Measurements from ENCODE around the gene LIMD2. TPM values are rescaled to one million over a fixed set of nuclear protein-coding genes. Genes with fewer than 3 reads are reported as not detected.

The LIMD2 gene
- total RNA-seq, 1 experiment from 2014 or later: 93.5 TPM

DNA sequence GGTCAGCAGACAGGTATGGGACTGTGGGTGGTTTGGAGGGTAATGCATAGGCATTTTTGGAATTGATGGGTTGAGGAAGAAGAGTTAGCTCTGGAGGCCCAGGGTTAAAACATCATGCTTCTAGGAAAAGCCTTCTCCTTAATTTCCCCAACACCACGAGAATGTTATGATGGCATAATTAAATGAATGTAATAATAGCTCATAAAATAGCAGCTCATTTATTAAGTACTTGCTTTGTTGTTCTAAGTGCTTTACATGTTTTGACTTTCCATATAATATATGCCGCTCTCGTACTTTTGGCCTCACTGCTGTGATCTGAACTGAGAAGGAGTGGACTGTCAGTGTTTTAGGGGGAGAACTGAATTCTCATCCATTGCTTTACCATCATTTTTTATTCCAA is 14.3 kb downstream of the LIMD2 start:
- Mint-ChIP-seq H3K4me3 (no peak overlapping the region), H3K36me3 (ENCODE audit: insufficient read depth in 1 of 3, low read depth in 3 of 3) (peaks cover 2 to 17% (median 8%) of the 10 kb centered on the region in 3 experiments; a peak in 5 of 7 replicates), H3K9me3 (no peaks in the 10 kb centered on the region), H3K4me1 (peaks cover 7 to 11% of the 10 kb centered on the region in 2 experiments), H3K27ac (peak overlapping the region in 1 of 3 experiments; percentile 59; a peak in 1 of 7 replicates), H3K27me3 (ENCODE audit: low read depth) (no peaks in the 10 kb centered on the region)
- Histone ChIP-seq H2BK20ac (ENCODE audit: low read depth, low read length, poor library complexity, severe bottlenecking) (no peak overlapping the region), H3K4ac (ENCODE audit: low read depth, low read length) (no peak overlapping the region), H3K23me2 (ENCODE audit: insufficient read length, low read depth, low read length, poor library complexity, severe bottlenecking) (no peaks in the 10 kb centered on the region), H3T11ph (ENCODE audit: low read length) (no peak overlapping the region), H3K79me2 (ENCODE audit: insufficient read depth, low read length) (no peaks in the 10 kb centered on the region), H2AFZ (ENCODE audit: low read length) (no peak overlapping the region), H3K56ac (ENCODE audit: insufficient read length, low read depth, low read length) (no peak overlapping the region), H2BK120ac (ENCODE audit: low read depth, low read length, poor library complexity, severe bottlenecking) (no peak overlapping the region), H3K9ac (ENCODE audit: extremely low read depth, insufficient read length, low read length) (no peak overlapping the region), H3K4me2 (ENCODE audit: insufficient read depth, insufficient read length, low read length) (no peak overlapping the region), H4K5ac (ENCODE audit: insufficient read length, low read depth, low read length) (no peak overlapping the region), H4K20me1 (ENCODE audit: control insufficient read depth, insufficient read depth, insufficient read length) (no peaks in the 10 kb centered on the region), H3K79me1 (ENCODE audit: insufficient read depth, low read depth, low read length, poor library complexity, severe bottlenecking) (no peaks in the 10 kb centered on the region), H4K8ac (replicated peaks; ENCODE audit: insufficient read length, low read depth, low read length) (no peak overlapping the region), H2BK5ac (ENCODE audit: insufficient read length, low read length) (no peak overlapping the region), H4K91ac (ENCODE audit: insufficient read length, low read depth, low read length) (no peak overlapping the region), H3K27me3 (ENCODE audit: insufficient read depth, low read length) (no peaks in the 10 kb centered on the region), H3K9me3 (ENCODE audit: control insufficient read depth, low read depth, low read length) (no peaks in the 10 kb centered on the region), H3K4me1 (ENCODE audit: insufficient read depth, low read length) (no peaks in the 10 kb centered on the region), H2AK5ac (ENCODE audit: insufficient read length, low read length) (no peak overlapping the region), H2BK15ac (ENCODE audit: low read depth, low read length) (no peak overlapping the region), H3K23ac (ENCODE audit: insufficient read length, low read depth, low read length) (no peak overlapping the region), H3K14ac (ENCODE audit: insufficient read depth, low read length) (no peak overlapping the region), H2BK12ac (ENCODE audit: insufficient read length, low read depth, low read length) (no peak overlapping the region), H3K27ac (ENCODE audit: insufficient read length, low read depth, low read length) (no peak overlapping the region), H3K18ac (ENCODE audit: insufficient read length, low read depth, low read length) (no peak overlapping the region)
- no peak for DNase-seq
- WGBS (ENCODE audit: extremely low coverage, insufficient read length, low lambda C conversion rate): no CpG with 5 or more reads among the region's 3 CpGs
- TF ChIP-seq, protein P1, sequence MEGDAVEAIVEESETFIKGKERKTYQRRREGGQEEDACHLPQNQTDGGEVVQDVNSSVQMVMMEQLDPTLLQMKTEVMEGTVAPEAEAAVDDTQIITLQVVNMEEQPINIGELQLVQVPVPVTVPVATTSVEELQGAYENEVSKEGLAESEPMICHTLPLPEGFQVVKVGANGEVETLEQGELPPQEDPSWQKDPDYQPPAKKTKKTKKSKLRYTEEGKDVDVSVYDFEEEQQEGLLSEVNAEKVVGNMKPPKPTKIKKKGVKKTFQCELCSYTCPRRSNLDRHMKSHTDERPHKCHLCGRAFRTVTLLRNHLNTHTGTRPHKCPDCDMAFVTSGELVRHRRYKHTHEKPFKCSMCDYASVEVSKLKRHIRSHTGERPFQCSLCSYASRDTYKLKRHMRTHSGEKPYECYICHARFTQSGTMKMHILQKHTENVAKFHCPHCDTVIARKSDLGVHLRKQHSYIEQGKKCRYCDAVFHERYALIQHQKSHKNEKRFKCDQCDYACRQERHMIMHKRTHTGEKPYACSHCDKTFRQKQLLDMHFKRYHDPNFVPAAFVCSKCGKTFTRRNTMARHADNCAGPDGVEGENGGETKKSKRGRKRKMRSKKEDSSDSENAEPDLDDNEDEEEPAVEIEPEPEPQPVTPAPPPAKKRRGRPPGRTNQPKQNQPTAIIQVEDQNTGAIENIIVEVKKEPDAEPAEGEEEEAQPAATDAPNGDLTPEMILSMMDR (conservative IDR thresholded peaks at IDR 0.05): no peak
